ENCODE measurements around the gene SERPINA12.
A peak's percentile ranks its signal among the peaks of the same experiment; 100 is the strongest.
"Not testable (repeated sequence)": the region's sequence is repeated elsewhere in the genome, so short reads cannot be mapped to it uniquely, and the experiment has no call there.

SERPINA12 gene

GRCh38 chr14:94500264-94500663, 9.0 kb downstream of the SERPINA12 start:
- no peak for DNase-seq
- in situ Hi-C loops (cut with MboI; ENCODE audit: low pct_unique_long_range_greater_than_20kb, low sequenced_read_pairs): no loop called here

- in situ Hi-C loops (cut with MboI; ENCODE audit: low pct_unique_long_range_greater_than_20kb, low sequenced_read_pairs): no loop called here
- DNase-seq: no peak
These were observed 9.6 kb downstream of the SERPINA12 start for GRCh38 chr14:94499673-94500072.

- no peak for DNase-seq
- in situ Hi-C loops (cut with MboI; ENCODE audit: low pct_unique_long_range_greater_than_20kb, low sequenced_read_pairs): no loop called here
These were observed 11.1 kb downstream of the SERPINA12 start for GRCh38 chr14:94498215-94498614.

DNA sequence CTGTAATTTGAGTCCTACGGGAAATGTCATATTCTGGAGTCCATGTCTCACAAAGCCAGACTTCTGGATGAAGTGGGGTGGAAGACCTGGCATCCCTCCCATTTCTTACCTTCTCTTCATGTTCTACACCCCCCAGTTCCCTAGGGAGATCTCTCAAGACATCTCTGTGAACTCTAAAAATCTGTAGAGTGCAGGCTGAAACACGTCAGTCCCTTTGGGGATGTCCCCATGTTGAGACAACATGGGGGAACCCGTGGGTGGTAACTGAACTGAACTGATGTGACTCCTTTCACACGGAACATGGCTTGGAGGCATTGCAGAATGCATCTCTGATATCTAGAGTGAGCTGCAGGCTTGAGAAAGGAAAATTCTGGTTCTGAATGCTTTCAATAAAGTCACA, 15.2 kb downstream of the SERPINA12 start:
- DNase-seq: no peak
- in situ Hi-C loops (cut with MboI; ENCODE audit: low pct_unique_long_range_greater_than_20kb, low sequenced_read_pairs): no loop called here

GRCh38 chr14:94491511-94491910, 17.8 kb downstream of the SERPINA12 start:
- no peak for DNase-seq
- in situ Hi-C loops (cut with MboI; ENCODE audit: low pct_unique_long_range_greater_than_20kb, low sequenced_read_pairs): no loop called here

- in situ Hi-C loops (cut with MboI; ENCODE audit: low pct_unique_long_range_greater_than_20kb, low sequenced_read_pairs): no loop called here
- no peak for DNase-seq
These were observed 19.9 kb downstream of the SERPINA12 start for GRCh38 chr14:94489336-94489735.

- no peak for DNase-seq
- in situ Hi-C loops (cut with MboI; ENCODE audit: low pct_unique_long_range_greater_than_20kb, low sequenced_read_pairs): no loop called here
These were observed 22.4 kb downstream of the SERPINA12 start for GRCh38 chr14:94486883-94487282.

DNA sequence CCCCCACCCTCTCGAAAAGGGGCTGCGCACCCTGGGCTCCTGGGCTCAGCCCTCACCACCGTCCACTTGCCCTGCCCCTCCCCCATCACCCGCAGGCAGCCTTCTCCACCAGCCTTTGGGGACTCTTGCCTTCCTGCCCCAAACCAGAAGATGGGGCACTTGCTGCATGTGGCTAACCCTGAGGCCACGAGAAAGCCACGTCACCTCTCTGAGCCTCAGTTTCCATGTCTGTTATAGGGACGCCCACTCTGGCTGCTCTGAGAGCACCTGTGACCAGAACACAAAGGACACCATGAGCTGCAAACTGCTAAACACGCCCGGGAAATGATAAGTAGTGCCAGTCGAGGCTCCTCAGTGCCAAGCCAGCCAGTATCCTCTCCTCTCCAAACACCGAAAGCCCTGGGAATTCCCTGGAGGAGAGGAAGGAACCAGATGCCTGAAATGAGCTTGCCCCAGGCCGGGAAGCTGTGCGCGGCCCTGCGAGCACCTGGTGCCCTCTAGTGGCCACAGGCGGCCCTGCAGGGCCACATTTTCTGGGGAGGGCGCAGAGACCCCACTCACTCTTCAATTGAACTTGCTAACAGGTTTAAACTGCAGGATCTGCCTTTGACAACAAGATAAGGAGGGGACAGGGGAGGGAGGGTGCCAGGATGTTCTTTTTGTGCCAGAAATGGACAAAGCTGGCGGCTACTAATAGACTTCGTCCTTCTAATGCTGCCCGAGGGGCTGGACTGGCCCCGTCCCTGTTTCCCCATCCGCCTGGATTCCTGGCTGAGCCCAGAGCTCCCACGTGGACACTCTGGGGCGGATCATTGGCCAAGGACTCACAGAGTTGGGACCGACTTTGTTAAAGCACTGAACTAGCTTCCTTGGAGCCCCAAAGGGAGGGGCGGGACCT, 23.1 kb downstream of the SERPINA12 start:
- in situ Hi-C loops (cut with MboI; ENCODE audit: low pct_unique_long_range_greater_than_20kb, low sequenced_read_pairs): no loop called here
- DNase-seq: peak; percentile 45

DNA sequence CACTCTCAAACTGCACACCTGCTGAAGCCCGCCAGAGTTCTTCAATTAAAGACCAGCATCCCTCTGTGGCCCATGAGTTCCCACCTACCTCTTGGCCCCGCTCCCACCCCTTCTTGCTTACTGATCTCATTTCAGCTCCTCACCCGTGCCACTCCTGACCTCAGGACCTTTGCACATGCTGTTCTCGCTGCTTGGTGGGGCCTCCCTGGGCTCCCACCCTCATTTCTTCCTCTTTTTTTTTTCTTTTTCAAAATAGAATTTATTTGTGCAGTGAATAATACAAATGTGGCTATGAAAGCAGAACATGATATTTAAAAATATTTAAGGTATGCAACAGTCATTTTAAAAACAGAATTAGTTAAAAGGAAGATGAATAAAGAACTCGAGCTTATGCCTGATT, 24.8 kb downstream of the SERPINA12 start:
- in situ Hi-C loops (cut with MboI; ENCODE audit: low pct_unique_long_range_greater_than_20kb, low sequenced_read_pairs): no loop called here
- no peak for DNase-seq

GRCh38 chr14:94483729-94484275, 25.5 kb downstream of the SERPINA12 start:
- in situ Hi-C loops (cut with MboI; ENCODE audit: low pct_unique_long_range_greater_than_20kb, low sequenced_read_pairs): no loop called here
- no peak for DNase-seq

GRCh38 chr14:94483071-94483451, 26.2 kb downstream of the SERPINA12 start:
- DNase-seq: no peak
- in situ Hi-C loops (cut with MboI; ENCODE audit: low pct_unique_long_range_greater_than_20kb, low sequenced_read_pairs): no loop called here

GRCh38 chr14:94482132-94483070, 26.9 kb downstream of the SERPINA12 start:
- DNase-seq; in situ Hi-C loops (cut with MboI; ENCODE audit: low pct_unique_long_range_greater_than_20kb, low sequenced_read_pairs): not testable (repeated sequence)

DNA sequence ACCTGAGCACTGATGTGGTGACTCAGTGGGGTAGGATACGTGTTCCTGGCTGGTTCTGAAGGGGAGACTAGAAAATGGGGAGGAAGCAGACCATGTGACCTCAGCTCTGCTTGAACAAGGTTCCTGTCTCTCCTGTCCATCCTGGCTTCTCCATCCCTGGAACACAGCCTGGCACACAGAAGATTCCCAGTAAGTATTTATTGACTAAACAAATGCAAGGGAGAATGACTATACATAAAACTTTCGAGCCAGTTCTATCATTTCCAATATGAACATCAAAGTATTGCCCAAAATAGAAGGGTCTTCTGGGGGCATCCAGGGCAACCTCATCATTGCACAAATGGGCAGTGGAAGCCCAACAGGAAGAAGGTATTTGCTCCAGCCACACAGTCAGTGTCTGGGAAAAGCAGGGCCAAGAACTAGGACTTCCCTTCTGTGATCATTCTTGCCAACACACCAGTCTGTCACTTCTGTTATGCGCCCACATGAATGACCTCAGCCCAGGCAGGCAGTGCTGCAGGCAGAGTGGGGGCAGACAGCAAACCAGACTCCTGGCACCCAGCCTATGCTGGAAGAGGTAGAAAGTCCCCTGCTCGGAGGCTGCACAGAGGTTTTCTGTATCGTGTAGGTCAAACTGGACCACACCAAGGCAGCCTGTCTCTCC, 27.7 kb downstream of the SERPINA12 start:
- no peak for DNase-seq

GRCh38 chr14:94480809-94481208, 28.5 kb downstream of the SERPINA12 start:
- DNase-seq: no peak
- in situ Hi-C loops (cut with MboI; ENCODE audit: low pct_unique_long_range_greater_than_20kb, low sequenced_read_pairs): no loop called here

More for the DNA sequence above, 27.7 kb downstream of the SERPINA12 start:
- in situ Hi-C loops (cut with MboI; ENCODE audit: low pct_unique_long_range_greater_than_20kb, low sequenced_read_pairs): no loop called here

GRCh38 chr14:94478420-94478819, 30.8 kb downstream of the SERPINA12 start:
- no peak for DNase-seq
- in situ Hi-C loops (cut with MboI; ENCODE audit: low pct_unique_long_range_greater_than_20kb, low sequenced_read_pairs): no loop called here

DNA sequence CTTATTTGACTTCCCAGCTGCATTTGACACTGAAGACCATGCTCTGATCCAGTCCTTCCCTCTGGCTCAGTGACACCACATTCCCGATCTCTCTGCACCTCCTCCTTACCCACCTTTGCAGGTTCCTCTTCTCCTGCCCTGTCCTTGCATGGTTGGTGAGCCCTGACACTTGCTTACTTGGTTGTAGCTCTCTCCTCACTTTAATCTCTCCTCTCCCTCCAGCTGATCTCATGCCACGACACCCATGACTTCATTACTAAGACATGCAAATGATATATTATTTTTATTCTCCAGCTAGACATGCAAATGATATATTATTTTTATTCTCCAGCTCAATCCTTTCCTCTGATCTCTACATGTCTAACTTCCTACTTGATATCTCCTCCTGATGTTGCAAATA, 33.2 kb downstream of the SERPINA12 start, which contains the start of gene SERPINA9:
Gene SERPINA9, minus strand, starts transcription at position 175 of the 400 bp plus-strand sequence. CDS start 6,357 bp downstream, outside the sequence.
- DNase-seq: no peak
- in situ Hi-C loops (cut with MboI; ENCODE audit: low pct_unique_long_range_greater_than_20kb, low sequenced_read_pairs): no loop called here

DNA sequence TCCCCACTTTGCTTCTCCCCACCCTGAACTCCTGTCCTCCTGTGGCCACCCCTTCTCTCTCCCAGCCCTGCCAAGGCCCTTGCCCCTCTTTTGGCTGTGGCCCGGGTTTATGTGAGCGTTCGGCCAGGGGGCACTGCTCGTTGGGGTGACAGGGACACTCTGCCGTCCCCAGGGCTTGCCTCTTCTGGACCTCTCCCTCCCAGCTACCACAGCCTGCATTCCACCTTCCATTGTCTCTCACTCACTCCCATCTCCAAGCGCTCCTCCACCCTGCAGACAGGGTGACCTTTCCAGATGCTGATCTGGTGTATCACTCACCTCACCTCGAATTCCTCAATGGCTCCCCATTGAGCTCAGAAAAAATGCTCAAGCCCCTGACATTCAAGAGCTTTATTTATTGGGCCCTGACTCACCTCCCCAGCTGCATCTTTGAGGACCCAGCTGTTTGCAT, 34.7 kb downstream of the SERPINA12 start:
- in situ Hi-C loops (cut with MboI; ENCODE audit: low pct_unique_long_range_greater_than_20kb, low sequenced_read_pairs): no loop called here
- no peak for DNase-seq

DNA sequence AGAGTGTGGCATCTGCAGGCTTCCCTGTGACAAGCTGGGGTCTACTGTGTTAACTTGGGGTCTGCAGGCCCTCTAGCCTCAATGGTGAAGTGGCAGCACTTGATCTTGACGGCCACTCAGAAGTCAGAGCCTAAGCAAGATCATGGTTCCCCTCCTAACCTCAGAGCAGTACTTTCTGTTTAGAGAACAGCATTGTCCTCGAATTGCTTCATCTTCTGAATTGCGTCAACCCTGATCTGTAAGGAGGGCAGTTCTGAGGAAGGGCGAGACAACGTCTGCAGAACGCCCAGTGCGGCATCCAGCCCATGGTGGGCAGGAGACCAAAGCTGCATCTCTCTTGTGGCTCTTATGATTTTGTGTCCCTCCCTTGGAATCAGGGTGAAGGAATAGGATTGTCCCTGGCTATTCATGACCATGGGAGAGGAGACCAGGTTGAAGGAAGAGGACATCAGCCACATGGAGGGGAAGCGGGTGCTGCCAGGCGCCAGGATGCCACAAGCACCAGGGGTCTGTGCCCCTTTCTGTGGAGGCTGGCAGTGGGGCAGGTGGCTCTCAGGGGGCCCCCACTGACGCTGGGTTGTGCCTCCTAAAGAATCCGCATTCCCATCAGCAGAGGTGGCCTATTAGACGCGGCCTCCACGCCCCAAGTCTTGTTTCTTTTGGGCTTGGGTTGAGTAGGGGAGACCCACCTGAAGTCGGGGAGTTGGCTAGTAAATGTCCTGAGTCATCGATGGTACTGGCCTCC, 35.4 kb downstream of the SERPINA12 start:
- DNase-seq: no peak
- in situ Hi-C loops (cut with MboI; ENCODE audit: low pct_unique_long_range_greater_than_20kb, low sequenced_read_pairs): no loop called here

All from KBM-7 (cell line).